Endothelial cell of umbilical vein (primary cell): ENCODE data around the gene DVL1. TPM values are rescaled to one million over a fixed set of nuclear protein-coding genes. Genes with fewer than 3 reads are reported as not detected.
"Not testable (repeated sequence)": the region's sequence is repeated elsewhere in the genome, so short reads cannot be mapped to it uniquely, and the experiment has no call there.

ENCODE experiments used
- BruUV-seq: library from RNA; stranded (reverse); fragments of 400-500 nt; replicated peaks from 2 replicates; lab custom pipeline; 2021; lab: Mats Ljungman, UMichigan
- CTCF ChIA-PET: fragments of 300-600, 350-600 bp; sonication (Branson Sonifier 250); formaldehyde crosslinking; loops from one replicate; lab custom pipeline; 2021; ENCODE audit warnings: antibody characterized with exemption, inconsistent platforms; lab: Charles Lee
- POLR2A ChIA-PET: fragments of 300-600, 350-600 bp; sonication (Branson Sonifier 250); formaldehyde crosslinking; loops from one replicate; lab custom pipeline; 2021; ENCODE audit warnings: antibody characterized with exemption, inconsistent platforms; lab: Charles Lee
- DNase-seq: peaks from one replicate; pipeline ENCODE4 v3.0.0-alpha.2; 2011; ENCODE audit warnings: low read depth, low spot score
- FAIRE-seq: peaks from 2 replicates; lab custom pipeline; 2011; peaks lifted over from hg19 to GRCh38; lab: Jason Lieb, UNC
- H2AFZ ChIP-seq: 2 replicates; pipeline ENCODE4 v1.6.0; 2012; ENCODE audit warnings: low read depth, low read length, control low read depth, inconsistent platforms
- H3K27ac ChIP-seq: 2 replicates; pipeline ENCODE4 v1.5.1; 2011; ENCODE audit warnings: low read depth, mild to moderate bottlenecking, control low read depth, low read length, moderate library complexity; ENCODE audit not compliant: insufficient read depth
- H3K27me3 ChIP-seq, 2 experiments: 2 replicates each; pipeline versions ENCODE4 v1.6.0 to v1.6.1; 2011; ENCODE audit warnings: low read length in 2 of 2, mixed read lengths in 1 of 2; ENCODE audit not compliant: control insufficient read depth in 2 of 2, insufficient read depth in 2 of 2
- H3K36me3 ChIP-seq, 2 experiments: 2 replicates in 1 of 2; 3 replicates in 1 of 2; pipeline ENCODE4 v1.5.1; 2011; ENCODE audit warnings: low read length in 2 of 2, mild to moderate bottlenecking in 1 of 2, moderate library complexity in 1 of 2; ENCODE audit not compliant: control insufficient read depth in 2 of 2, insufficient read depth in 2 of 2; ENCODE audit errors: extremely low read depth in 1 of 2
- H3K4me1 ChIP-seq: 3 replicates; pipeline ENCODE4 v1.5.1; 2011; ENCODE audit warnings: mild to moderate bottlenecking, low read length; ENCODE audit not compliant: control insufficient read depth, insufficient read depth; ENCODE audit errors: extremely low read depth
- H3K4me2 ChIP-seq: 2 replicates; pipeline ENCODE4 v1.6.1; 2011; ENCODE audit warnings: low read length, control low read depth, mixed read lengths; ENCODE audit not compliant: insufficient read depth
- H3K4me3 ChIP-seq, 3 experiments: fragments of 200-600 bp in 1 of 3; sonication (generic), shearing (Covaris generic) in 1 of 3; replicated peaks in 1 of 3; 2 replicates each; pipeline ENCODE4 v1.5.1; 2011 to 2016; ENCODE audit warnings: control low read depth in 3 of 3, low read length in 3 of 3, mild to moderate bottlenecking in 2 of 3, inconsistent platforms in 1 of 3, low read depth in 1 of 3, moderate library complexity in 1 of 3; ENCODE audit not compliant: insufficient read depth in 1 of 3
- H3K79me2 ChIP-seq: 2 replicates; pipeline ENCODE4 v1.6.0; 2012; ENCODE audit warnings: low read length, inconsistent platforms; ENCODE audit not compliant: control insufficient read depth, insufficient read depth
- H3K9ac ChIP-seq: replicated peaks from 2 replicates; pipeline ENCODE3; 2011; ENCODE audit warnings: low read length, control low read depth; ENCODE audit not compliant: insufficient read depth; ENCODE audit errors: extremely low read depth
- H3K9me1 ChIP-seq: replicated peaks from 3 replicates; pipeline ENCODE4 v1.6.0; 2011; ENCODE audit warnings: mild to moderate bottlenecking, low read length; ENCODE audit not compliant: control insufficient read depth, insufficient read depth; ENCODE audit errors: extremely low read depth
- H3K9me3 ChIP-seq: replicated peaks from 2 replicates; pipeline ENCODE4 v1.5.1; 2012; ENCODE audit warnings: low read length, inconsistent platforms; ENCODE audit not compliant: control insufficient read depth, insufficient read depth
- H4K20me1 ChIP-seq: replicated peaks from 2 replicates; pipeline ENCODE3; 2011; ENCODE audit warnings: mild to moderate bottlenecking, low read length; ENCODE audit not compliant: control insufficient read depth, insufficient read depth; ENCODE audit errors: extremely low read depth
- FOS ChIP-seq: IDR thresholded peaks from 2 replicates; pipeline ENCODE4 v1.6.1; 2011; ENCODE audit warnings: mild to moderate bottlenecking, low read length, moderate library complexity, borderline replicate concordance; ENCODE audit not compliant: insufficient read depth
- JUN ChIP-seq: IDR thresholded peaks from 2 replicates; pipeline ENCODE4 v1.6.1; 2011; ENCODE audit warnings: borderline replicate concordance, low read depth; ENCODE audit not compliant: insufficient read length, insufficient read depth
- MYC ChIP-seq: IDR thresholded peaks from one replicate; pipeline ENCODE4 v1.6.1; 2011; ENCODE audit warnings: mild to moderate bottlenecking, low read depth, low read length
- POLR2A ChIP-seq: IDR thresholded peaks from 2 replicates; pipeline ENCODE4 v1.6.1; 2012; ENCODE audit warnings: low read depth, mild to moderate bottlenecking, control low read depth, low read length
- POLR2AphosphoS5 ChIP-seq: IDR thresholded peaks from 2 replicates; pipeline ENCODE4 v1.6.1; 2012; ENCODE audit warnings: low read depth, mild to moderate bottlenecking, control low read depth, low read length, moderate library complexity; ENCODE audit not compliant: insufficient read depth
- dilution Hi-C: fragments of 300-500 bp; cut with MboI; formaldehyde crosslinking; loops from one replicate; pipeline ENCODE4 v1.15.0; 2019; ENCODE audit warnings: low sequenced_read_pairs; ENCODE audit not compliant: extremely low pct_ligation_motif_present
- intact Hi-C: fragments of 100-400 bp; cut with micrococcal nuclease; formaldehyde crosslinking; loops from one replicate; pipeline ENCODE4 v1.10.0; 2022
- polyA plus RNA-seq, 4 experiments: library from polyadenylated mRNA; depleted of rRNA in 3 of 4; stranded (reverse) in 3 of 4; unstranded in 1 of 4; fragments of >200 nt; gene quantifications; 2 replicates each; pipeline versions ENCODE4 v1.2.1 to v1.2.3, GENCODE V29; 2011 to 2012; ENCODE audit warnings: missing spikeins in 1 of 4
- total RNA-seq: library from RNA; stranded (reverse); gene quantifications from 2 replicates; pipeline ENCODE4 v1.2.3, GENCODE V29; 2021
- TF ChIP-seq, protein P1 (sequence below): IDR thresholded peaks from 2 replicates; pipeline ENCODE4 v1.6.1; 2011; ENCODE audit not compliant: insufficient read depth, insufficient read length

Gene DVL1
- total and polyA plus RNA-seq, 2 donors (not counting 3 experiments of a cell fraction or from before 2014, with no cell fraction given): 26.8 to 36.5 TPM

DNA sequence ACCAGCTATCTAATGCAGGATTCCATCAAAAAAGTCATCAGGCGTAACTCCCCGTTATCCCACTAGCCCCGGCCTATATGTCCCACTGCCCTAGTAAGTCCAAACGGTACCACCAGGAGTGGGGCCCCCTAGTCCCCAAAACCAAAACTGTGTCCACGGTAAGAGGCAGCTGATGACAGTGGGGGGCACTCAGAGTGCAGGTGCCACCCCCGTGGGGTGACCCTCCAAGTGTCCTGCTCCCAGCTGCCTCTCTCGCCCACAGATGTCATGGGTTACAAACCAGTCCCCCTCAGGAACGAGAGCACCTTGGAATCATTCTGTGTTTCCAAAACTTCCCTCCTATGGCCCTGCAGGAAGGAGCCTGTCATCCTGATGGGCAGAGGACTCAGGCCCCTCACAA lies 36.7 kb upstream of the DVL1 start:
- intact Hi-C loops: no loop called here
- POLR2A ChIA-PET: no interaction called here
- Histone ChIP-seq H3K79me2 (peaks cover 3% of the 10 kb centered on the region), H3K9me3 (no peaks in the 10 kb centered on the region), H3K4me3 (no peak overlapping the region), H3K4me1 (no peaks in the 10 kb centered on the region), H3K4me2 (no peak overlapping the region), H3K27me3 (no peaks in the 10 kb centered on the region), H2AFZ (no peak overlapping the region), H3K9me1 (no peaks in the 10 kb centered on the region), H3K36me3 (peaks cover 33 to 39% of the 10 kb centered on the region in 2 experiments), H4K20me1 (no peaks in the 10 kb centered on the region), H3K27ac (no peak overlapping the region), H3K9ac (no peak overlapping the region)
- DNase-seq: no peak
- FAIRE-seq: no peak
- CTCF ChIA-PET: interaction anchor here (0.6 to 1.4 kb wide), 2 partner anchors 11 to 14 kb away, joined by 3 to 4 read pairs; partner anchors contain the start of gene AURKAIP1
- no TSS peak for BruUV-seq
- TF ChIP-seq FOS (no peak), JUN (no peak), MYC (no peak), POLR2A (no peak), POLR2AphosphoS5 (no peak)
- TF ChIP-seq, protein P1, sequence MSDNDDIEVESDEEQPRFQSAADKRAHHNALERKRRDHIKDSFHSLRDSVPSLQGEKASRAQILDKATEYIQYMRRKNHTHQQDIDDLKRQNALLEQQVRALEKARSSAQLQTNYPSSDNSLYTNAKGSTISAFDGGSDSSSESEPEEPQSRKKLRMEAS: no peak
- dilution Hi-C loops: no loop called here

DNA sequence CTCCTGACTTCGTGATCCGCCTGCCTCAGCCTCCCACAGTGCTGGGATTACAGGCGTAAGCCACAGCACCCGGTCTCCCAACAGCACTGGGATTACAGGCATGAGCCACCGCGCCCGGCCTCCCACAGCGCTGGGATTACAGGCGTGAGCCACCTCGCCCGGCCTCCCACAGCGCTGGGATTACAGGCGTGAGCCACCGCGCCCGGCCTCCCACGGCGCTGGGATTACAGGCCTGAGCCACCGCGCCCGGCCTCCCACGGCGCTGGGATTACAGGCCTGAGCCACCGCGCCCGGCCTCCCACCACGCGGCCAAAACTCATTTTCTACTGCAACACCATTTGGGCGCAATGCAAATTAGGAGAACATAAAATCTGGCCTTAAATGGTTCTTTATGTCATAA lies 36.1 kb upstream of the DVL1 start:
- intact Hi-C loops, FAIRE-seq, H3K27ac ChIP-seq, H3K9ac ChIP-seq, H3K4me1 ChIP-seq, H3K79me2 ChIP-seq, H4K20me1 ChIP-seq, DNase-seq, H2AFZ ChIP-seq, H3K4me2 ChIP-seq, H3K9me1 ChIP-seq, BruUV-seq, H3K27me3 ChIP-seq, dilution Hi-C loops, H3K9me3 ChIP-seq, H3K4me3 ChIP-seq, POLR2A ChIA-PET: not testable (repeated sequence)
- CTCF ChIA-PET: interaction anchor here (0.6 to 1.4 kb wide), 2 partner anchors 10 to 13 kb away, joined by 3 to 4 read pairs; partner anchors contain the start of gene AURKAIP1
- H3K36me3 ChIP-seq: peaks cover 30 to 35% of the 10 kb centered on the region in 2 experiments
